CD4-positive, alpha-beta T cell (primary cell): ENCODE results near the gene RTRAF. TPM values are rescaled to one million over a fixed set of nuclear protein-coding genes. Genes with fewer than 3 reads are reported as not detected.

Experiments used
- ATAC-seq: fragments of 200-7000 bp; cut with Tn5 transposase; one replicate; pipeline ENCODE4 v1.10.0; 2022; ENCODE audit warnings: mild to moderate bottlenecking; ENCODE audit not compliant: poor library complexity
- CTCF ChIA-PET: fragments of 350-600 bp; sonication (Branson Sonifier 250); formaldehyde crosslinking; loops from one replicate; lab custom pipeline; 2021; ENCODE audit warnings: antibody characterized with exemption, inconsistent platforms; lab: Charles Lee
- POLR2A ChIA-PET: fragments of 350-600 bp; sonication (Branson Sonifier 250); formaldehyde crosslinking; loops from one replicate; lab custom pipeline; 2021; ENCODE audit warnings: antibody characterized with exemption, inconsistent platforms; lab: Charles Lee
- DNase-seq, 14 experiments: peaks; one replicate each; pipeline ENCODE4 v3.0.0-alpha.2; 2013 to 2020; ENCODE audit warnings: mixed read lengths in 2 of 14
- H3K27ac ChIP-seq, 2 donors: one replicate each; pipeline versions ENCODE4 v1.5.1 to v1.7.0; 2013; ENCODE audit warnings: low read length in 2 of 2, low read depth in 1 of 2, mild to moderate bottlenecking in 1 of 2
- H3K27me3 ChIP-seq, 2 experiments: 1 replicate in 1 of 2; 2 replicates in 1 of 2; pipeline versions ENCODE4 v1.6.1 to v1.7.0; 2013; ENCODE audit warnings: low read length in 2 of 2, control low read depth in 1 of 2, mild to moderate bottlenecking in 1 of 2, moderate library complexity in 1 of 2; ENCODE audit not compliant: insufficient read depth in 2 of 2, control insufficient read depth in 1 of 2
- H3K36me3 ChIP-seq: one replicate; pipeline ENCODE4 v1.6.1; 2013; ENCODE audit warnings: low read length, control low read depth; ENCODE audit not compliant: insufficient read depth
- H3K4me1 ChIP-seq: one replicate; pipeline ENCODE4 v1.6.1; 2013; ENCODE audit warnings: low read length, control low read depth; ENCODE audit not compliant: insufficient read depth
- H3K4me3 ChIP-seq: one replicate; pipeline ENCODE4 v1.5.1; 2013; ENCODE audit warnings: mild to moderate bottlenecking, low read length, moderate library complexity
- H3K9me3 ChIP-seq, 2 experiments: 1 replicate in 1 of 2; 2 replicates in 1 of 2; pipeline versions ENCODE4 v1.6.1 to v1.7.0; 2013; ENCODE audit warnings: low read length in 2 of 2, mild to moderate bottlenecking in 2 of 2, control low read depth in 1 of 2, moderate library complexity in 1 of 2; ENCODE audit not compliant: control insufficient read depth in 1 of 2, insufficient read depth in 1 of 2
- H3K27ac Mint-ChIP-seq: one replicate; pipeline ENCODE4 v1.8.0; 2020; ENCODE audit warnings: mixed read lengths
- H3K27me3 Mint-ChIP-seq: one replicate; pipeline ENCODE4 v1.8.0; 2021; ENCODE audit warnings: mixed read lengths
- H3K36me3 Mint-ChIP-seq: one replicate; pipeline ENCODE4 v1.8.0; 2021; ENCODE audit warnings: low read depth, mixed read lengths
- H3K4me1 Mint-ChIP-seq: one replicate; pipeline ENCODE4 v1.8.0; 2021; ENCODE audit warnings: low read depth, mixed read lengths
- H3K4me3 Mint-ChIP-seq: one replicate; pipeline ENCODE4 v1.8.0; 2020; ENCODE audit warnings: mild to moderate bottlenecking, mixed read lengths
- H3K9me3 Mint-ChIP-seq: one replicate; pipeline ENCODE4 v1.8.0; 2020; ENCODE audit warnings: mixed read lengths
- CTCF ChIP-seq: fragments of 200-600 bp; IDR thresholded peaks from one replicate; pipeline ENCODE4 v1.8.0; 2022; ENCODE audit warnings: antibody characterized with exemption, mild to moderate bottlenecking
- intact Hi-C, 2 experiments: fragments of 100-400 bp; cut with DNase I in 1 of 2; cut with micrococcal nuclease in 1 of 2; formaldehyde crosslinking; loops; one replicate each; pipeline versions ENCODE4 v1.15.1 to v1.9.0; 2023 to 2025; cut with DNase I, micrococcal nuclease
- total RNA-seq, 174 experiments: library from RNA in 2 of 174; stranded (reverse) in 2 of 174; gene quantifications; one replicate each; pipeline ENCODE4 v1.2.3 and lab custom pipeline; 2021 to 2026

Gene RTRAF
- total RNA-seq, 2 experiments from 2014 or later: 155 to 157 TPM

- CTCF ChIA-PET: no interaction called here
- POLR2A ChIA-PET: no interaction called here
Observed at GRCh38 chr14:52008136-52008535, 18.8 kb downstream of the RTRAF start.

GRCh38 chr14:52010173-52010693 lies 20.9 kb downstream of the RTRAF start:
- peaks cover 64% of the 10 kb centered on the region for H3K36me3 ChIP-seq
- H3K4me1 ChIP-seq: no peaks in the 10 kb centered on the region
- intact Hi-C loops: no loop called here
- no peak overlapping the region for H3K4me3 Mint-ChIP-seq
- H3K36me3 Mint-ChIP-seq: peaks cover 66% of the 10 kb centered on the region
- no peaks in the 10 kb centered on the region for H3K27me3 Mint-ChIP-seq
- ChIA-PET POLR2A (interaction anchor here (0.6 kb wide), 1 partner anchor 1780 kb away, joined by 3 read pairs; no protein-coding TSS in a partner anchor), CTCF (no interaction called here)
- no peak for TF ChIP-seq CTCF
- no peaks in the 10 kb centered on the region for H3K27me3 ChIP-seq
- DNase-seq (no peak), ATAC-seq (no peak)
- H3K4me1 Mint-ChIP-seq: no peaks in the 10 kb centered on the region
- H3K27ac Mint-ChIP-seq: no peak overlapping the region
- no peak overlapping the region for H3K4me3 ChIP-seq
- no peaks in the 10 kb centered on the region for H3K9me3 Mint-ChIP-seq
- no peaks in the 10 kb centered on the region for H3K9me3 ChIP-seq
- no peak overlapping the region for H3K27ac ChIP-seq

More at GRCh38 chr14:52008136-52008535, 18.8 kb downstream of the RTRAF start:
- Histone ChIP-seq H3K27me3 (no peaks in the 10 kb centered on the region), H3K27ac (no peak overlapping the region), H3K9me3 (no peaks in the 10 kb centered on the region), H3K4me1 (no peaks in the 10 kb centered on the region), H3K4me3 (no peak overlapping the region), H3K36me3 (peaks cover 85% of the 10 kb centered on the region)
- Mint-ChIP-seq H3K4me1 (no peaks in the 10 kb centered on the region), H3K27me3 (no peaks in the 10 kb centered on the region), H3K36me3 (peaks cover 87% of the 10 kb centered on the region), H3K4me3 (no peak overlapping the region), H3K27ac (no peak overlapping the region), H3K9me3 (no peaks in the 10 kb centered on the region)
- intact Hi-C loops: no loop called here
- no peak for TF ChIP-seq CTCF
- ATAC-seq (no peak), DNase-seq (no peak)

GRCh38 chr14:52011523-52011922 lies 22.2 kb downstream of the RTRAF start:
- Mint-ChIP-seq H3K27me3 (peaks cover 3% of the 10 kb centered on the region), H3K4me3 (no peak overlapping the region), H3K27ac (no peak overlapping the region), H3K9me3 (no peaks in the 10 kb centered on the region), H3K36me3 (peaks cover 53% of the 10 kb centered on the region), H3K4me1 (no peaks in the 10 kb centered on the region)
- POLR2A ChIA-PET: no interaction called here
- H3K4me3 ChIP-seq: no peak overlapping the region
- no peak overlapping the region for H3K27ac ChIP-seq
- H3K27me3 ChIP-seq: no peaks in the 10 kb centered on the region
- H3K36me3 ChIP-seq: peaks cover 52% of the 10 kb centered on the region
- H3K9me3 ChIP-seq: no peaks in the 10 kb centered on the region
- DNase-seq: no peak
- intact Hi-C loops: no loop called here
- CTCF ChIA-PET: no interaction called here
- no peak for TF ChIP-seq CTCF
- no peak for ATAC-seq
- no peaks in the 10 kb centered on the region for H3K4me1 ChIP-seq
